Rectal smooth muscle tissue (tissue), 1 donor: Measurements from ENCODE around the gene MEIS1.
A peak's percentile ranks its signal among the peaks of the same experiment; 100 is the strongest.

Experiments used
- H3K27ac ChIP-seq: one replicate; pipeline ENCODE4 v1.7.0; 2013; ENCODE audit warnings: low read depth, low read length, inconsistent platforms
- H3K27me3 ChIP-seq: one replicate; pipeline ENCODE4 v1.7.0; 2013; ENCODE audit warnings: low read length; ENCODE audit not compliant: control insufficient read depth, insufficient read depth
- H3K36me3 ChIP-seq: one replicate; pipeline ENCODE4 v1.7.0; 2013; ENCODE audit warnings: low read length; ENCODE audit not compliant: control insufficient read depth, insufficient read depth
- H3K4me1 ChIP-seq: one replicate; pipeline ENCODE4 v1.7.0; 2013; ENCODE audit warnings: low read length; ENCODE audit not compliant: control insufficient read depth, insufficient read depth
- H3K4me3 ChIP-seq: one replicate; pipeline ENCODE4 v1.7.0; 2013; ENCODE audit warnings: low read length
- H3K9ac ChIP-seq: one replicate; pipeline ENCODE4 v1.7.0; 2013; ENCODE audit warnings: low read length

MEIS1 gene

GRCh38 chr2:66433945-66434678, 813 bp upstream of the MEIS1 start:
- Histone ChIP-seq H3K27ac (peak overlapping the region; percentile 98), H3K9ac (peak overlapping the region; percentile 75), H3K27me3 (peaks cover 4% of the 10 kb centered on the region), H3K4me3 (peak overlapping the region; percentile 92), H3K36me3 (peaks cover 5% of the 10 kb centered on the region), H3K4me1 (peaks cover 3% of the 10 kb centered on the region)

GRCh38 chr2:66435549-66435875, 587 bp downstream of the MEIS1 start:
- Histone ChIP-seq H3K27ac (peak overlapping the region; percentile 98), H3K36me3 (peaks cover 9% of the 10 kb centered on the region), H3K27me3 (peaks cover 4% of the 10 kb centered on the region), H3K4me1 (no peaks in the 10 kb centered on the region), H3K9ac (peak overlapping the region; percentile 6), H3K4me3 (peak overlapping the region; percentile 92)

- H3K27ac ChIP-seq: peak overlapping the region; percentile 98
- no peaks in the 10 kb centered on the region for H3K4me1 ChIP-seq
- H3K36me3 ChIP-seq: peaks cover 12% of the 10 kb centered on the region
- peak overlapping the region; percentile 6 for H3K9ac ChIP-seq
- peak overlapping the region; percentile 92 for H3K4me3 ChIP-seq
- peaks cover 4% of the 10 kb centered on the region for H3K27me3 ChIP-seq
Observed at GRCh38 chr2:66435963-66436362, 1.0 kb downstream of the MEIS1 start.

- H3K4me3 ChIP-seq: peak overlapping the region; percentile 92
- H3K36me3 ChIP-seq: peaks cover 12% of the 10 kb centered on the region
- H3K9ac ChIP-seq: peak overlapping the region; percentile 78
- H3K27me3 ChIP-seq: peaks cover 4% of the 10 kb centered on the region
- peak overlapping the region; percentile 98 for H3K27ac ChIP-seq
- H3K4me1 ChIP-seq: no peaks in the 10 kb centered on the region
Observed at GRCh38 chr2:66436581-66437001, 1.7 kb downstream of the MEIS1 start.

- Histone ChIP-seq H3K4me1 (no peaks in the 10 kb centered on the region), H3K36me3 (peaks cover 12% of the 10 kb centered on the region), H3K27ac (peak overlapping the region; percentile 98), H3K4me3 (peak overlapping the region; percentile 92), H3K27me3 (peaks cover 4% of the 10 kb centered on the region), H3K9ac (peak overlapping the region; percentile 2)
Observed at GRCh38 chr2:66437109-66437690, 2.3 kb downstream of the MEIS1 start.

GRCh38 chr2:66437691-66438497, 3.0 kb downstream of the MEIS1 start:
- Histone ChIP-seq H3K9ac (peak overlapping the region; percentile 2), H3K4me3 (peak overlapping the region; percentile 92), H3K4me1 (peaks cover 3% of the 10 kb centered on the region), H3K27ac (peak overlapping the region; percentile 98), H3K27me3 (peaks cover 4% of the 10 kb centered on the region), H3K36me3 (peaks cover 12% of the 10 kb centered on the region)

- H3K4me1 ChIP-seq: peaks cover 3% of the 10 kb centered on the region
- peak overlapping the region; percentile 98 for H3K27ac ChIP-seq
- peak overlapping the region; percentile 2 for H3K9ac ChIP-seq
- peak overlapping the region; percentile 92 for H3K4me3 ChIP-seq
- peaks cover 14% of the 10 kb centered on the region for H3K36me3 ChIP-seq
- H3K27me3 ChIP-seq: peaks cover 4% of the 10 kb centered on the region
Observed at GRCh38 chr2:66438498-66438833, 3.5 kb downstream of the MEIS1 start.

- Histone ChIP-seq H3K9ac (peak overlapping the region; percentile 46), H3K27me3 (peaks cover 4% of the 10 kb centered on the region), H3K27ac (peak overlapping the region; percentile 98), H3K4me1 (peaks cover 3% of the 10 kb centered on the region), H3K36me3 (peaks cover 14% of the 10 kb centered on the region), H3K4me3 (peak overlapping the region; percentile 92)
Observed at GRCh38 chr2:66438891-66439811, 4.2 kb downstream of the MEIS1 start.

GRCh38 chr2:66439812-66440542, 5.1 kb downstream of the MEIS1 start:
- Histone ChIP-seq H3K27ac (peak overlapping the region; percentile 98), H3K36me3 (peaks cover 14% of the 10 kb centered on the region), H3K4me1 (peaks cover 3% of the 10 kb centered on the region), H3K27me3 (peaks cover 4% of the 10 kb centered on the region), H3K4me3 (peak overlapping the region; percentile 92), H3K9ac (peak overlapping the region; percentile 46)

GRCh38 chr2:66440708-66441497, 6.0 kb downstream of the MEIS1 start:
- H3K4me3 ChIP-seq: peak overlapping the region; percentile 74
- peaks cover 16% of the 10 kb centered on the region for H3K36me3 ChIP-seq
- peak overlapping the region; percentile 98 for H3K27ac ChIP-seq
- peaks cover 4% of the 10 kb centered on the region for H3K27me3 ChIP-seq
- peak overlapping the region; percentile 73 for H3K9ac ChIP-seq
- peaks cover 3% of the 10 kb centered on the region for H3K4me1 ChIP-seq
